MM.1S (cell line): ENCODE results near the gene PTPRD.

Experiments used
- EZH2 ChIP-seq: fragments of 300-600 bp; sonication (generic); optimal IDR thresholded peaks from 2 replicates; pipeline ENCODE3; 2017; ENCODE audit warnings: low read depth, mild to moderate bottlenecking, antibody characterized with exemption, low read length, mixed read lengths
- EZH2phosphoT487 ChIP-seq: fragments of 300-600 bp; sonication (generic); IDR thresholded peaks from 2 replicates; pipeline ENCODE4 v1.6.1; 2018; ENCODE audit warnings: antibody characterized with exemption, low read length
- TF ChIP-seq, protein P1 (sequence below): fragments of 300-600 bp; sonication (generic); IDR thresholded peaks from 2 replicates; pipeline ENCODE4 v1.5.1; 2016; ENCODE audit warnings: antibody characterized with exemption, low read length, mixed read lengths

DNA sequence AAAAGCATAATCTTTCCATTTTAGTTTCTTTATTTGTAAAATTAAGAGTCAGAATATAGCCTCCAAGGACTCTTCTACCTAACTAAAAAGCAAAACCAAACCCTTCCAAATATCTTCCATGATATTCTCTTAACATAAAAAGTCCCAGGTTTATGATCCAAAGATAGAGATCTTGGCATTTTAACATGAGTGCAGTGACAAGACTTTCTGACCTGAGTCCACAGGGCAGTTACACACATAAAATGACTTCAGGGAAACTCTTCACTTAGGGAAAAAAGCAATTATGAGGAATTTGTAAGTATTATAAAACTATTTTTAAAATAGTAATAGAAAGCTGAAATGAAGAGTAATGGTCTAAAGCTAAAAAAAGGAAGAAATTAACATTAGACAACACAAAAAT is 2040.6 kb downstream of the PTPRD start:
- TF ChIP-seq, protein P1, sequence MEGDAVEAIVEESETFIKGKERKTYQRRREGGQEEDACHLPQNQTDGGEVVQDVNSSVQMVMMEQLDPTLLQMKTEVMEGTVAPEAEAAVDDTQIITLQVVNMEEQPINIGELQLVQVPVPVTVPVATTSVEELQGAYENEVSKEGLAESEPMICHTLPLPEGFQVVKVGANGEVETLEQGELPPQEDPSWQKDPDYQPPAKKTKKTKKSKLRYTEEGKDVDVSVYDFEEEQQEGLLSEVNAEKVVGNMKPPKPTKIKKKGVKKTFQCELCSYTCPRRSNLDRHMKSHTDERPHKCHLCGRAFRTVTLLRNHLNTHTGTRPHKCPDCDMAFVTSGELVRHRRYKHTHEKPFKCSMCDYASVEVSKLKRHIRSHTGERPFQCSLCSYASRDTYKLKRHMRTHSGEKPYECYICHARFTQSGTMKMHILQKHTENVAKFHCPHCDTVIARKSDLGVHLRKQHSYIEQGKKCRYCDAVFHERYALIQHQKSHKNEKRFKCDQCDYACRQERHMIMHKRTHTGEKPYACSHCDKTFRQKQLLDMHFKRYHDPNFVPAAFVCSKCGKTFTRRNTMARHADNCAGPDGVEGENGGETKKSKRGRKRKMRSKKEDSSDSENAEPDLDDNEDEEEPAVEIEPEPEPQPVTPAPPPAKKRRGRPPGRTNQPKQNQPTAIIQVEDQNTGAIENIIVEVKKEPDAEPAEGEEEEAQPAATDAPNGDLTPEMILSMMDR = no peak
- TF ChIP-seq EZH2phosphoT487 (no peak), EZH2 (no peak)
